H9 (cell line): ENCODE results near the gene PSMB8. TPM values are rescaled to one million over a fixed set of nuclear protein-coding genes. Genes with fewer than 3 reads are reported as not detected.

ENCODE experiments used
- DNase-seq: peaks from one replicate; pipeline ENCODE4 v3.0.0-alpha.2; 2017
- H2AFZ ChIP-seq: one replicate; pipeline ENCODE4 v1.6.1; 2013; ENCODE audit warnings: mild to moderate bottlenecking, low read length, control low read depth, moderate library complexity
- H2AK5ac ChIP-seq: 2 replicates; pipeline ENCODE4 v1.6.1; 2013; ENCODE audit warnings: low read length, control low read depth, mixed read lengths; ENCODE audit not compliant: insufficient read length
- H2BK120ac ChIP-seq: one replicate; pipeline ENCODE4 v1.6.1; 2013; ENCODE audit warnings: low read depth, mild to moderate bottlenecking, low read length, control low read depth, inconsistent platforms; ENCODE audit not compliant: poor library complexity, severe bottlenecking
- H2BK12ac ChIP-seq: 2 replicates; pipeline ENCODE4 v1.6.1; 2013; ENCODE audit warnings: low read length, control low read depth, mixed read lengths, low read depth; ENCODE audit not compliant: insufficient read length
- H2BK15ac ChIP-seq: 2 replicates; pipeline ENCODE4 v1.6.1; 2013; ENCODE audit warnings: low read depth, low read length, control low read depth
- H2BK20ac ChIP-seq: one replicate; pipeline ENCODE4 v1.6.1; 2013; ENCODE audit warnings: low read depth, mild to moderate bottlenecking, low read length, control low read depth, inconsistent platforms; ENCODE audit not compliant: poor library complexity, severe bottlenecking
- H2BK5ac ChIP-seq: 2 replicates; pipeline ENCODE4 v1.6.1; 2013; ENCODE audit warnings: low read length, control low read depth, mixed read lengths; ENCODE audit not compliant: insufficient read length
- H3K14ac ChIP-seq: 2 replicates; pipeline ENCODE4 v1.6.1; 2013; ENCODE audit warnings: low read length, control low read depth; ENCODE audit not compliant: insufficient read depth
- H3K18ac ChIP-seq: 2 replicates; pipeline ENCODE4 v1.6.1; 2013; ENCODE audit warnings: low read depth, mild to moderate bottlenecking, mixed read lengths, low read length, control low read depth; ENCODE audit not compliant: insufficient read length
- H3K23ac ChIP-seq: 2 replicates; pipeline ENCODE4 v1.6.1; 2013; ENCODE audit warnings: low read length, control low read depth, mixed read lengths, low read depth; ENCODE audit not compliant: insufficient read length
- H3K23me2 ChIP-seq: 2 replicates; pipeline ENCODE4 v1.6.1; 2013; ENCODE audit warnings: low read depth, mild to moderate bottlenecking, mixed read lengths, low read length, control low read depth; ENCODE audit not compliant: insufficient read length, poor library complexity, severe bottlenecking
- H3K27ac ChIP-seq: 2 replicates; pipeline ENCODE4 v1.5.1; 2013; ENCODE audit warnings: low read length, control low read depth, mixed read lengths, low read depth; ENCODE audit not compliant: insufficient read length
- H3K27me3 ChIP-seq: 2 replicates; pipeline ENCODE4 v1.6.1; 2013; ENCODE audit warnings: low read length, control low read depth, inconsistent platforms; ENCODE audit not compliant: insufficient read depth
- H3K4ac ChIP-seq: 2 replicates; pipeline ENCODE4 v1.6.1; 2013; ENCODE audit warnings: low read depth, mild to moderate bottlenecking, control low read depth, inconsistent platforms, low read length, moderate library complexity
- H3K4me1 ChIP-seq: 2 replicates; pipeline ENCODE4 v1.6.1; 2013; ENCODE audit warnings: low read length, control low read depth, inconsistent platforms; ENCODE audit not compliant: insufficient read depth
- H3K4me2 ChIP-seq: 2 replicates; pipeline ENCODE4 v1.6.1; 2013; ENCODE audit warnings: low read length, control low read depth, mixed read lengths; ENCODE audit not compliant: insufficient read length, insufficient read depth
- H3K56ac ChIP-seq: 2 replicates; pipeline ENCODE4 v1.6.1; 2013; ENCODE audit warnings: low read depth, mild to moderate bottlenecking, mixed read lengths, low read length, control low read depth; ENCODE audit not compliant: insufficient read length
- H3K79me1 ChIP-seq: 2 replicates; pipeline ENCODE4 v1.6.1; 2013; ENCODE audit warnings: low read depth, mild to moderate bottlenecking, moderate library complexity, low read length, control low read depth, inconsistent platforms; ENCODE audit not compliant: insufficient read depth, poor library complexity, severe bottlenecking
- H3K79me2 ChIP-seq: 2 replicates; pipeline ENCODE4 v1.6.1; 2013; ENCODE audit warnings: low read length, control low read depth, inconsistent platforms; ENCODE audit not compliant: insufficient read depth
- H3K9ac ChIP-seq: 2 replicates; pipeline ENCODE4 v1.6.1; 2013; ENCODE audit warnings: low read length, control low read depth, mixed read lengths; ENCODE audit not compliant: insufficient read length; ENCODE audit errors: extremely low read depth
- H3K9me3 ChIP-seq: one replicate; pipeline ENCODE4 v1.6.1; 2013; ENCODE audit warnings: low read depth, low read length, inconsistent platforms; ENCODE audit not compliant: control insufficient read depth
- H3T11ph ChIP-seq: one replicate; pipeline ENCODE4 v1.6.1; 2013; ENCODE audit warnings: mild to moderate bottlenecking, low read length, control low read depth, inconsistent platforms
- H4K20me1 ChIP-seq: one replicate; pipeline ENCODE4 v1.6.1; 2013; ENCODE audit not compliant: control insufficient read depth, insufficient read length, insufficient read depth
- H4K5ac ChIP-seq: 2 replicates; pipeline ENCODE4 v1.6.1; 2013; ENCODE audit warnings: low read depth, mild to moderate bottlenecking, mixed read lengths, low read length, control low read depth; ENCODE audit not compliant: insufficient read length
- H4K8ac ChIP-seq: replicated peaks from 2 replicates; pipeline ENCODE4 v1.6.1; 2013; ENCODE audit warnings: low read length, control low read depth, mixed read lengths, low read depth; ENCODE audit not compliant: insufficient read length
- H4K91ac ChIP-seq: 2 replicates; pipeline ENCODE4 v1.6.1; 2013; ENCODE audit warnings: low read depth, mild to moderate bottlenecking, moderate library complexity, mixed read lengths, low read length, control low read depth; ENCODE audit not compliant: insufficient read length
- H3K27ac Mint-ChIP-seq, 3 experiments: 2 replicates in 2 of 3; 3 replicates in 1 of 3; pipeline ENCODE4 v1.8.0; 2020 to 2021; ENCODE audit warnings: mixed read lengths in 3 of 3, mild to moderate bottlenecking in 1 of 3, moderate library complexity in 1 of 3
- H3K27me3 Mint-ChIP-seq: 2 replicates; pipeline ENCODE4 v1.8.0; 2021; ENCODE audit warnings: low read depth, mild to moderate bottlenecking, moderate library complexity, mixed read lengths
- H3K36me3 Mint-ChIP-seq, 3 experiments: 2 replicates in 2 of 3; 3 replicates in 1 of 3; pipeline ENCODE4 v1.8.0; 2020 to 2021; ENCODE audit warnings: low read depth in 3 of 3, mixed read lengths in 3 of 3; ENCODE audit not compliant: insufficient read depth in 1 of 3
- H3K4me1 Mint-ChIP-seq, 2 experiments: 2 replicates each; pipeline ENCODE4 v1.8.0; 2020; ENCODE audit warnings: mixed read lengths in 2 of 2
- H3K4me3 Mint-ChIP-seq, 2 experiments: 2 replicates in 1 of 2; 3 replicates in 1 of 2; pipeline ENCODE4 v1.8.0; 2020 to 2021; ENCODE audit warnings: mild to moderate bottlenecking in 2 of 2, mixed read lengths in 2 of 2, moderate library complexity in 1 of 2
- H3K9me3 Mint-ChIP-seq, 2 experiments: 2 replicates in 1 of 2; 3 replicates in 1 of 2; pipeline ENCODE4 v1.8.0; 2020; ENCODE audit warnings: mild to moderate bottlenecking in 2 of 2, mixed read lengths in 2 of 2, moderate library complexity in 1 of 2
- CTCF ChIP-seq: fragments of 200-600 bp; sonication (generic); conservative IDR thresholded peaks from 3 replicates; pipeline ENCODE4 v1.8.0; 2021; ENCODE audit warnings: antibody characterized with exemption, mild to moderate bottlenecking
- whole genome bisulfite sequencing: extraction: QIAGEN DNeasy Blood & Tissue Kit; methylation state at CpG from one replicate; pipeline ENCODE4 v1.1.7; 2013; ENCODE audit warnings: missing lambda C conversion rate, low lambda C conversion rate, mixed read lengths; ENCODE audit not compliant: insufficient read length; ENCODE audit errors: extremely low coverage; 5-methylcytosine and 5-hydroxymethylcytosine counted together
- total RNA-seq: library from RNA; stranded (reverse); gene quantifications from 2 replicates; pipeline ENCODE4 v1.2.1, GENCODE V29; 2021

The PSMB8 gene
- total RNA-seq, 1 experiment from 2014 or later: 19.1 TPM

DNA sequence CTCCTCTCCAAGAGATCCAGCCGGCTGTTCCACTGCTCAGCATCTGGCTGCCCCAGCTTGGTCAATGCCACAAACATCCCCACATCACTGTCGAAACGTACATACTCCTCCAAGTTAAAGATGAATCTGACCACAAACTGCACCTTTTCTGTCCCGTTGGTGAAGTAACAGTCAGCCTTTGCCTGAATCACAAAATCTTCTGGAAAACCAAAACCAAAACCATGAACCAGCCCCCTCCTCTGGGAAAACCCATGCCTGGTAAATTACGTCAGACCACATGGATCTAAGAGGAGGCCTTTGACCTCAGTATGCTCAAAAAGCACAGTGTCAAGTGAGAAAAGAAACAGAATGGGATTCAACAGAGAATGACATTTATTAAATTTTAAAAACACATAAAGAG is 28.7 kb downstream of the PSMB8 start:
- peaks cover 19% of the 10 kb centered on the region for H3K27me3 Mint-ChIP-seq
- Histone ChIP-seq H2BK12ac (no peak overlapping the region), H3K56ac (no peak overlapping the region), H2BK120ac (no peak overlapping the region), H3K4me2 (no peak overlapping the region), H3K18ac (no peak overlapping the region), H3K14ac (no peak overlapping the region), H2BK15ac (no peak overlapping the region), H3K4ac (no peak overlapping the region), H3T11ph (no peak overlapping the region), H4K91ac (no peak overlapping the region), H3K79me2 (no peaks in the 10 kb centered on the region), H2BK5ac (no peak overlapping the region), H3K9me3 (no peaks in the 10 kb centered on the region), H2AK5ac (no peak overlapping the region), H3K9ac (no peak overlapping the region), H3K27me3 (no peaks in the 10 kb centered on the region), H2BK20ac (no peak overlapping the region), H4K20me1 (no peaks in the 10 kb centered on the region), H3K79me1 (no peaks in the 10 kb centered on the region), H3K23me2 (no peaks in the 10 kb centered on the region), H2AFZ (no peak overlapping the region), H3K4me1 (no peaks in the 10 kb centered on the region), H4K8ac (no peak overlapping the region), H4K5ac (no peak overlapping the region), H3K23ac (no peak overlapping the region), H3K27ac (no peak overlapping the region)
- peaks cover 0 to 9% of the 10 kb centered on the region in 2 experiments; a peak in 2 of 4 replicates for H3K4me1 Mint-ChIP-seq
- no CpG with 5 or more reads among the region's 5 CpGs for WGBS
- H3K27ac Mint-ChIP-seq: no peak overlapping the region
- TF ChIP-seq CTCF: no peak
- DNase-seq: no peak
- H3K9me3 Mint-ChIP-seq: no peaks in the 10 kb centered on the region
- H3K4me3 Mint-ChIP-seq: no peak overlapping the region
- H3K36me3 Mint-ChIP-seq: no peaks in the 10 kb centered on the region
